ENCODE results near the gene PROCA1. TPM values are rescaled to one million over a fixed set of nuclear protein-coding genes. Genes with fewer than 3 reads are reported as not detected.

Gene PROCA1
- polyA plus RNA-seq, 1 of the 3 experiments (the other 2 are of a cell fraction), result 7.1 TPM

DNA sequence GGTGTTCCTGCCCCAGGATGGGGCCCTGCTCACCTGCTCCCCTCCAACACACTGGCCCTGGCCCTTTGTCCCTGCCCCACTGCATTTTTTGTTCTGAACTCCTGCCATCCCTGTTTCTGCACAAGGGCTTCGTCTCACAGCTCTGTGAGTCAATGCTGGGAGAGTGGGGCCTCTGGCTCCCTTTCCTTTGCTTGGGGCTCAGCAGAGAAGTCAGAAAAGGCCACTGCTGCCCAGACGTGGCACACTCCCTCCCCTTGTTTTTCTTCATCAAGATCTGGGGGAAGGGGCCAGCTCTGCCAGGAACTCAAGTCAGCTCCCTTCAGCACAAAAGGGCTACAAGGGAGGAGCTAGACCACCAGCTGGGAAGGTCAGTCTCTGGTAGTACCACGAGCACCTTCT is 8.9 kb downstream of the PROCA1 start:
- Histone ChIP-seq H3K9me2 (no peaks in the 10 kb centered on the region), H3K27me3 (ENCODE audit: insufficient read depth) (no peaks in the 10 kb centered on the region), H2AFZ (ENCODE audit: low read depth) (no peak overlapping the region), H3K9me3 (no peaks in the 10 kb centered on the region), H4K20me1 (ENCODE audit: insufficient read depth) (no peaks in the 10 kb centered on the region), H3K4me1 (ENCODE audit: control insufficient read depth in 1 of 2, insufficient read depth in 2 of 2, low read depth in 1 of 2, low read length in 1 of 2) (peaks cover 0 to 14% of the 10 kb centered on the region in 2 experiments; a peak in 1 of 4 replicates), H3K4me2 (no peak overlapping the region), H3K4me3 (ENCODE audit: low read depth in 2 of 2, low read length in 1 of 2) (no peak overlapping the region), H3K9ac (no peak overlapping the region), H3K79me2 (ENCODE audit: insufficient read depth) (no peaks in the 10 kb centered on the region), H3K36me3 (replicated peaks in 1 of 2; ENCODE audit: control insufficient read depth in 1 of 2, insufficient read depth in 2 of 2, low read length in 1 of 2) (peaks cover 23 to 63% of the 10 kb centered on the region in 2 experiments), H3K27ac (ENCODE audit: low read depth in 2 of 2, low read length in 1 of 2) (no peak overlapping the region), H3F3A (replicated peaks; ENCODE audit: insufficient read depth) (peaks cover 8% of the 10 kb centered on the region)
- WGBS (ENCODE audit: low lambda C conversion rate), result 85% methylated on average over 3 of the region's 3 CpGs
- TF ChIP-seq YY1 (IDR thresholded peaks at IDR 0.05; ENCODE audit: low read depth), result no peak
- no peak for TF ChIP-seq MXI1 (IDR thresholded peaks at IDR 0.05; ENCODE audit: low read depth, low read length)
- TF ChIP-seq NRF1 (IDR thresholded peaks at IDR 0.05; ENCODE audit: low read depth, low read length), result no peak
- TF ChIP-seq ELF1 (IDR thresholded peaks at IDR 0.05), result no peak
- TF ChIP-seq EP300 (IDR thresholded peaks at IDR 0.05; ENCODE audit: borderline replicate concordance in 1 of 2, low read depth in 1 of 2, low read length in 1 of 2), result no peak
- no peak for TF ChIP-seq TEAD4 (IDR thresholded peaks at IDR 0.05; ENCODE audit: borderline replicate concordance, insufficient read depth)
- TF ChIP-seq MEF2A (IDR thresholded peaks at IDR 0.05; ENCODE audit: borderline replicate concordance, low read depth), result no peak
- no peak for TF ChIP-seq RXRA (IDR thresholded peaks at IDR 0.05; ENCODE audit: borderline replicate concordance, low read depth)
- no peak for TF ChIP-seq NFIC (IDR thresholded peaks at IDR 0.05; ENCODE audit: borderline replicate concordance)
- no peak for TF ChIP-seq FOXJ3 (CRISPR knock-in tag; IDR thresholded peaks at IDR 0.05)
- TF ChIP-seq, protein P1, sequence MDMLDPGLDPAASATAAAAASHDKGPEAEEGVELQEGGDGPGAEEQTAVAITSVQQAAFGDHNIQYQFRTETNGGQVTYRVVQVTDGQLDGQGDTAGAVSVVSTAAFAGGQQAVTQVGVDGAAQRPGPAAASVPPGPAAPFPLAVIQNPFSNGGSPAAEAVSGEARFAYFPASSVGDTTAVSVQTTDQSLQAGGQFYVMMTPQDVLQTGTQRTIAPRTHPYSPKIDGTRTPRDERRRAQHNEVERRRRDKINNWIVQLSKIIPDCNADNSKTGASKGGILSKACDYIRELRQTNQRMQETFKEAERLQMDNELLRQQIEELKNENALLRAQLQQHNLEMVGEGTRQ (IDR thresholded peaks at IDR 0.05; ENCODE audit: borderline replicate concordance, low read depth, low read length), result no peak
- TF ChIP-seq POLR2AphosphoS5 (IDR thresholded peaks at IDR 0.05; ENCODE audit: low read depth, low read length), result no peak
- TF ChIP-seq GABPA (IDR thresholded peaks at IDR 0.05; ENCODE audit: low read depth), result no peak
- TF ChIP-seq JUND (IDR thresholded peaks at IDR 0.05), result no peak
- no peak for TF ChIP-seq RAD21 (IDR thresholded peaks at IDR 0.05; ENCODE audit: low read length)
- TF ChIP-seq, protein P2, sequence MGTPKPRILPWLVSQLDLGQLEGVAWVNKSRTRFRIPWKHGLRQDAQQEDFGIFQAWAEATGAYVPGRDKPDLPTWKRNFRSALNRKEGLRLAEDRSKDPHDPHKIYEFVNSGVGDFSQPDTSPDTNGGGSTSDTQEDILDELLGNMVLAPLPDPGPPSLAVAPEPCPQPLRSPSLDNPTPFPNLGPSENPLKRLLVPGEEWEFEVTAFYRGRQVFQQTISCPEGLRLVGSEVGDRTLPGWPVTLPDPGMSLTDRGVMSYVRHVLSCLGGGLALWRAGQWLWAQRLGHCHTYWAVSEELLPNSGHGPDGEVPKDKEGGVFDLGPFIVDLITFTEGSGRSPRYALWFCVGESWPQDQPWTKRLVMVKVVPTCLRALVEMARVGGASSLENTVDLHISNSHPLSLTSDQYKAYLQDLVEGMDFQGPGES (IDR thresholded peaks at IDR 0.05; ENCODE audit: low read depth, low read length), result no peak
- TF ChIP-seq CHD2 (IDR thresholded peaks at IDR 0.05; ENCODE audit: low read length, partially characterized antibody), result no peak
- TF ChIP-seq TAF1 (IDR thresholded peaks at IDR 0.05; ENCODE audit: borderline replicate concordance, low read depth, low read length), result no peak
- TF ChIP-seq, protein P3, sequence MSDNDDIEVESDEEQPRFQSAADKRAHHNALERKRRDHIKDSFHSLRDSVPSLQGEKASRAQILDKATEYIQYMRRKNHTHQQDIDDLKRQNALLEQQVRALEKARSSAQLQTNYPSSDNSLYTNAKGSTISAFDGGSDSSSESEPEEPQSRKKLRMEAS (IDR thresholded peaks at IDR 0.05; ENCODE audit: low read depth), result no peak
- TF ChIP-seq GATA2 (CRISPR knock-in tag; IDR thresholded peaks at IDR 0.05), result no peak
- DNase-seq, result no peak
- CTCF ChIA-PET, result no interaction called here
- POLR2A ChIA-PET, result no interaction called here
